ENCODE results near the gene SSBP2. TPM values are rescaled to one million over a fixed set of nuclear protein-coding genes. Genes with fewer than 3 reads are reported as not detected.

Gene SSBP2
- total and polyA plus RNA-seq, 2 donors (not counting 3 experiments of a cell fraction or from before 2014, with no cell fraction given): 9.6 to 11.5 TPM

GRCh38 chr5:81409361-81409760 is 341.5 kb downstream of the SSBP2 start:
- Histone ChIP-seq H3K4me3 (replicated peaks in 1 of 3; ENCODE audit: insufficient read depth in 1 of 3, low read depth in 1 of 3, low read length in 3 of 3) (no peak overlapping the region), H3K36me3 (ENCODE audit: control insufficient read depth in 2 of 2, extremely low read depth in 1 of 2, insufficient read depth in 2 of 2, low read length in 2 of 2) (no peaks in the 10 kb centered on the region), H4K20me1 (replicated peaks; ENCODE audit: control insufficient read depth, extremely low read depth, insufficient read depth, low read length) (no peaks in the 10 kb centered on the region), H3K9ac (replicated peaks; ENCODE audit: extremely low read depth, insufficient read depth, low read length) (no peak overlapping the region), H3K9me1 (replicated peaks; ENCODE audit: control insufficient read depth, extremely low read depth, insufficient read depth, low read length) (no peaks in the 10 kb centered on the region), H3K27ac (ENCODE audit: insufficient read depth, low read depth, low read length) (no peak overlapping the region), H2AFZ (ENCODE audit: low read depth, low read length) (no peak overlapping the region), H3K4me2 (ENCODE audit: insufficient read depth, low read length) (no peak overlapping the region), H3K27me3 (ENCODE audit: control insufficient read depth in 2 of 2, insufficient read depth in 2 of 2, low read length in 2 of 2) (no peaks in the 10 kb centered on the region), H3K9me3 (replicated peaks; ENCODE audit: control insufficient read depth, insufficient read depth, low read length) (no peaks in the 10 kb centered on the region), H3K4me1 (ENCODE audit: control insufficient read depth, extremely low read depth, insufficient read depth, low read length) (no peaks in the 10 kb centered on the region), H3K79me2 (ENCODE audit: control insufficient read depth, insufficient read depth, low read length) (no peaks in the 10 kb centered on the region)
- FAIRE-seq: no peak
- DNase-seq (ENCODE audit: low read depth, low spot score): no peak
- TF ChIP-seq POLR2A (IDR thresholded peaks at IDR 0.05; ENCODE audit: low read depth, low read length) (no peak), JUN (IDR thresholded peaks at IDR 0.05; ENCODE audit: borderline replicate concordance, insufficient read depth, insufficient read length, low read depth) (no peak), CTCF (IDR thresholded peaks at IDR 0.05; ENCODE audit: extremely low read depth in 1 of 2, insufficient read depth in 1 of 2, low read depth in 1 of 2, low read length in 2 of 2) (no peak), EZH2 (IDR thresholded peaks at IDR 0.05; ENCODE audit: borderline replicate concordance, low read depth, low read length, severe bottlenecking) (no peak), FOS (IDR thresholded peaks at IDR 0.05; ENCODE audit: borderline replicate concordance, insufficient read depth, low read length) (no peak), MAX (IDR thresholded peaks at IDR 0.05; ENCODE audit: insufficient read depth, insufficient read length) (no peak), MYC (IDR thresholded peaks at IDR 0.05; ENCODE audit: low read depth, low read length) (no peak), POLR2AphosphoS5 (IDR thresholded peaks at IDR 0.05; ENCODE audit: insufficient read depth, low read depth, low read length) (no peak), GATA2 (IDR thresholded peaks at IDR 0.05; ENCODE audit: insufficient read depth, insufficient read length, low read depth, low read length) (no peak)
- intact Hi-C loops (cut with micrococcal nuclease) (no loop called here), dilution Hi-C loops (cut with MboI; ENCODE audit: extremely low pct_ligation_motif_present, low sequenced_read_pairs) (no loop called here)
- no TSS peak for BruUV-seq (replicated peaks)
- ChIA-PET CTCF (interaction anchor here (1.6 kb wide), 1 partner anchor 19 kb away, joined by 4 read pairs; no protein-coding TSS in a partner anchor), POLR2A (no interaction called here)
